HUDEP-2 (cell line): ENCODE data around the gene RXFP1.
A peak's percentile ranks its signal among the peaks of the same experiment; 100 is the strongest.

Experiments used
- DNase-seq, 76 experiments: peaks; one replicate each; lab custom pipeline; 2025; ENCODE audit not compliant: unreplicated experiment in 76 of 76; lab: John Stamatoyannopoulos, UW

The RXFP1 gene

DNA sequence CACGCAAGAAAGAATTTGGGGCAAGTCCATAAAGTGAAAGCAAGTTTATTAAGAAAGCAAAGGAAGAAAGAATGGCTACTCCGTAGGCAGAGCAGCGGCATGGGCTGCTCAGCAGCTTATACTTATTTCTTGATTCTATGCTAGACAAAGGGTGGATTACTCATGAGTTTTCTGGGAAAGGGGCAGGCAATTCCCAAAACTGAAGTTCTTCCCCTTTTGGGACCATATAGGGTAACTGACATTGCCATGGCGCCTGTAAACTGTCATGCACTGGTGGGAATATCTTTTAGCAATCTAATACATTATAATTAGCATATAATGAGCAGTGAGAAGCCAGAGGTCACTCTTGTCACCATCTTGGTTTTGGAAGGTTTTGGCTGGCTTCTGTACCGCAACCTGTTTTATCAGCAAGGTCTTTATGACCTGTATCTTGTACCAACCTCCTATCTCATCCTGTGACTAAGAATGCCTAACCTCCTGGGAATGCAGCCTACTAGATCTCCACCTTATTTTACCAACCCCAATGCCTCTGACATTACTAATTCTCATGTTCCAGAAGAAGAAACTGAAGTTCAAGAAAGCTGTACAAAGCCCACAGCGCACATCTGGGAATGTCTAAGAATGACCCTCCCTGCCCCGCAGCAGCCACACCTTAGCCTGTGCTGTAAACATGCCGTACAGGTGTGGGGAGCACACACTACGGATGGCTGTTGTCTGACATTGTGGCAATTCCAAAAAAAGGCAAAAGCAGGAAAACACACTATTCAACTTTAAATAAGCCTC, 18.6 kb downstream of the RXFP1 start:
- no peak for DNase-seq

DNA sequence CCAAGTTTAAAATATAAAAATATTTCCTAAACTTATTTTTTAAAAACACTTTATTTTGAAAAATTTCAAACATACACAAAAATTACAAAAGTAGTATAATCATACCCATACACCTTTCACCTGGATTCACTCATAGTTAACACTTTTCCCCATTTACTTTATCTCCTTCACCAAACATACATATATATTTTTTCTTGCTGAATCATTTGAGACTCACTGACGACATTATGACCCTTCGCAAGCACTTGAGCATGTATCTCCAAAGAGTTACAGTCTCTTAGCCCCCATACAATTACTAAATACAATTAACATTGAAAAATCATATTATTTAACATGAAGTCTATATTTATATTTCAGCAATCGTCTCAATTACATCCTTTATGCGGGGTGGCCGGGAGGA, 19.8 kb downstream of the RXFP1 start:
- no peak for DNase-seq

DNA sequence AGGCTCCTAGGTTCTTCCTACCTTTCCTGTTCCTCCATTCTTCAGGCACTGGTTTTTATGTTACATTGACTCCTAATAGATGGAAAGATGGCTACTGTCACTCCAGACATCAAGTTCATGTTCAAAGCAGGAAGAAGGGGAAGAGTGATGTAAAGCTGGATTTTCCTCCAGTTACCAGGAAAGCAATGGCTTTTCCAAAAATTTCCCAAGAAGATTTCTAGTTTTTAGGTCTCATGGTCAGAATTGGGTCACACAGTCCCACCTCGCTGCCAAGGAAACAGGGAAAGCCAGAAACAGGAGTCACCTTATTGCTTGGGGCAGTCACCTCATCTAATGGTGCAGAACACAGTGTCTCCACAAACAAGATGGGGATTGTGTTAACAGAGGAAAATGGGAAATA, 21.5 kb downstream of the RXFP1 start:
- DNase-seq, result no peak

DNA sequence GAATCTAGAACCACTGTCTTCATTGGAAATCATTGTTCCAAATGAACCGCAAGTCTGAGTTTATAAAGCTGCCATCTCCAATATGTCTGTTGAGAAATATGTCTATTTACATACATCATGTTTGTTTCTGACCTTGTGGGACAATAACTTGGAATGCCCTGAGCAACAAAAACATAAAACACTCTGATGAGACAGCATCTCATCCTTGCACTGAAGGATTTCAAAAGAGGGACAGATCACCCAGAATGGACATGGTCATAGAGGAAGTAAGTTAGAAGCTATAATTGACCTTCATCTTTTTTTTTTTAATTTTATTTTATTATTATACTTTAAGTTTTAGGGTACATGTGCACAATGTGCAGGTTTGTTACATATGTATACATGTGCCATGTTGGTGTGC, 22.5 kb downstream of the RXFP1 start:
- no peak for DNase-seq

DNA sequence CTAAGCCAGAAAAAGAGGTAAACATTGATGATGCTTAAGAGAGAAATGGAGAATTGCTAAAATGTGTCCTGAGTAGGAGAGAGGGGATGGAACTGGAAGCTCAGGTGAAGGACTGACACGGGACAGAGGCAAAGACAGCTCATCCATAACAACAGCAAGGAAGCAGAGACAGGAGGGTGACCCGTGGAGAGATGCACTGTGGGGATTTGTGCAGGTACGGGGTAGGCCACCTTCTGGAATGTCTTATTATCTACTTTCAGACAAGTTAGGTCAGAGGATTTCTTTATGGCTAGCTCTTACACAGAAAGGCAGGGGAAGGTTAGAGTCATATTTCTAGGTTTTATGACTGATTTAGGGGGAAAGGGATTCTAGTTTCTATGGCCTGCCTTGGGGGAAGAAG, 31.7 kb downstream of the RXFP1 start:
- DNase-seq, result no peak

DNA sequence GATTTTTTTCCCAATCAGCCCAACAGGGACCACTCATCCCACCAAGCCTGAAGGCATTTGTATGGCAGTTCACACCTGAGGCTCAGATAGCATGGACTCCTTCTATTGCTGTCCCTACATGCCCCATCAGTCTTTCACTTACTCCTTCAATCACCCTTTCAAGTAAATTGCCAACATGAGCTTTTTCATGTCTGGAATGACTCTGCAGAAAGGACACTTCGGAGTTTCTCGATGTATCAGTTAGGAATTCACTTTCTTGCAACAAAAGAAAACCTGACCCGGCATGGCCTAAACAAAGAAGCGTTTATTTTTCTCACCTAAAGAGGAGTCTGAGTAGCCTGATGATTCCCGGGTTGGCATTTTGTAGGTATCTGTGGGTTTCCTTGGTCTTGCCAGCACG, 38.6 kb downstream of the RXFP1 start:
- DNase-seq, result no peak

DNA sequence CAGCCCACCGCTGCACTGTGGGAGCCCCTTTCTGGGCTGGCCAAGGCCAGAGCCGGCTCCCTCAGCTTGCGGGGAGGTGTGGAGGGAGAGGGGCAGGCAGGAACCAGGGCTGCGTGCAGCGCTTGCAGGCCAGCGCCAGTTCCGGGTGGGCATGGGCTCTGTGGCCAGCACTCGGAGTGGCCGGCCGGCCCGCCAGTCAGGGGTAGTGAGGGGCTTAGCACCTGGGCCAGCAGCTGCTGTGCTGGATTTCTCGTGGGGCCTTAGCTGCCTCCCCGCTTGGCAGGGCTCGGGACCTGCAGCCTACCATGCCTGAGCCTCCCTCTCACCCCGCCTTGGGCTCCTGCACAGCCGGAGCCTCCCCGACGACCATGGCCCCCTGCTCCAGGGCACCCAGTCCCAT, 45.2 kb downstream of the RXFP1 start:
- no peak for DNase-seq

DNA sequence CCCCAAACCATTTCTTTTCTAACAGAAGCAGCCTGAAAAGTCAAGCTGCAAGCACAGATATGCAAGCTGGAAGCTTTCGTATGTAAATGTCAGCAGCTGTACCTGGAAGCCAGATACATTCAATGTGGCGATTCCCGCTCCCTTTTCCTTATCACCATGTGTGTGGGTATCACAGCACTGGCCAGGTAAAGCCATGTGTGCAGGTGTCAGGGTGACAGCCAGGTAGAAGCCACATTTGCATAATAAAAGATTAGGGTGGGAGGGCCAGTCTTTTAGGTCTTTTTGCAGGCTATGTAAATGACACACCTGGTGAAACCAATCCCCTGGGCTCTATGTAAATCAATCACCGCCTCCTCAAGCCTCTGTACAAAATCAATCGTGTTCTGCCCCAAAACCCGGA, 50.1 kb downstream of the RXFP1 start:
- no peak for DNase-seq

DNA sequence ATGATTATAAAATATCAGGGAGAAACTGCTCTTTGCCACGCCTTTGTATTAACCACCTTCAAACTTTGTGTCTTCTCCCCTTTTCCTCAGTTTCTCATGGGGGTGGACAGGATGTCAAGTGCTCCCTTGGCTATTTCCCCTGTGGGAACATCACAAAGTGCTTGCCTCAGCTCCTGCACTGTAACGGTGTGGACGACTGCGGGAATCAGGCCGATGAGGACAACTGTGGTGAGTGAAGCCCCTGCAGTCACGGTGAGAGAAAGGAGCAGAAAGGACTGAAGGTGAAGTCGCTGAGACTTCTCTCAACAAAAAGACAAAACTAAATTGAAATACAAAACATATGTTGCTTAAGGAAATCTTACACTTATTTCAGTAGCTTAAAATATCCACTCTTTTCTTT, 50.9 kb downstream of the RXFP1 start:
- no peak for DNase-seq

DNA sequence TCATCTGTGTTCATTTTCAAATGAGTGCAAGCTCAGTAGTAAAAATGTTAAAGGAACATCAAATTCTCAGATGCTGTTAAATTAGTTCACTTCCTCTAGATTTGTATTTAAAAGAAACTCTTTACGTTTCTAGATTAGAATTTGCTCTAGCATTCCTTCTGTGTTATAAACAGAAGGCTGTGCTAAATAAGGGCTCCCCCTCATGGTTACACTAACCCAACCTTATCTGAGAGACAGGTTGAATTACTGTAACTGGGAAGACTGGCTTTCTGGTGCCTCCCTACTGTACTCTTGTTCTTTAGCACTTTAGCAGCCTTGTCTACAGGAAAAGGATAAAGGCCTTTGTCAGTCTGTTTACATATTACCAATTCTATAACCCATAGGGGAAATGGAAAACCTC, 56.8 kb downstream of the RXFP1 start:
- DNase-seq, result peak in 4 of 76 experiments; percentile 2 to 14 (median 7)

DNA sequence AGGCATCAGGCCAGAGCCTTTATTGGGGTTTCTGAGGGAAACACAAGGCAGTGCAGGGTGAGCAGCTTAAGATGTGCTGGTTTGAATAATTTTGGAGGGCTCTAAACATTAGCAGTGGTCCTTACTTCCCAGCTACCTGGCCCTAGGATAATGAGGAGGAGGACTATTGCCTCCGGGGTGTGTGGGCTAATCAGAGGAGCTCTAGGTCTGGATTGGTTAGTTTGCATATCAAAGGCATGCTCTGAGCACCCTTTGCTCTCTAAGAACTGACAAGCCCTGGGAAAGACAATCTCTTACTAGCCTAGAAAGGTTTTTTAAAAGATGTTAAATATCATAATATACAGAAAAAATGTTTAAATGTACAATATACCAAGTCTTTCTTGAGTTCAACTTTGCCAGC, 58.4 kb downstream of the RXFP1 start:
- DNase-seq, result no peak

DNA sequence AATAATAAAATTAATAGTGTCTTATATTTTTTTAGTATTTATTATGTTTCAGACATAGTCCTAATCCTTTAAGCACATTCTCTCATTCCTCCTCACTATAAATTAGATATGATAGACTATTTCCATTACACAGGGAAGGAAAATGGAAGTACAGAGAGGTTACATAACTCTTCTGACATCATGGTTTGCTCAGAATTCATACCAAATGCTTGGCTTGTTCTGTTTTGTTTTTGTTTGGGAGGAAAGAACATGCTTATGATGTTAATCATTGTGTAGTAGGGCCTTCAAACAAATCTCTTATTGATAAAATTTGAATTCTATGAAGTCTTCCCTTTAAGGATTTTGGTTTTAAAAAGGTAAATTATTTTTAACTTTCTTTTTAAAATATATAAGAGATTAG, 59.5 kb downstream of the RXFP1 start:
- no peak for DNase-seq

DNA sequence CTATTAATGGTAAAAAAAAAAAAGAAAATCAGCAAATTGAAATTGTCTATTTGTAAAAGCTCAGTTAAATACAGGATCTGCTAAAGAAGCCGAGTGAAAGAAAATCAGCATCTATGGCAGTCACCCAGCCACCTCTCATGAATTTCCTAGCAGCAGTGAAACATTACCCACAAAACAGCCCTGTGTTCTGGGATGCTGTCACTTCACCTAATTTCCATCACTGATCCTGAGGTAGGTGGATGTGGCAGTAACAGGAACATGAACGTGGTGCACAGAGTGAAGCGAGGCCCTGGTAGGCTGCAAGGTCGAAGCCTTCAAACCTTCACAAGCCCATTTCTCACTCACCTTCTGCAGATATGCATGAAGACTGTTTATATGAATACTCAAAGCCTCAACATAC, 65.2 kb downstream of the RXFP1 start:
- DNase-seq, result no peak

DNA sequence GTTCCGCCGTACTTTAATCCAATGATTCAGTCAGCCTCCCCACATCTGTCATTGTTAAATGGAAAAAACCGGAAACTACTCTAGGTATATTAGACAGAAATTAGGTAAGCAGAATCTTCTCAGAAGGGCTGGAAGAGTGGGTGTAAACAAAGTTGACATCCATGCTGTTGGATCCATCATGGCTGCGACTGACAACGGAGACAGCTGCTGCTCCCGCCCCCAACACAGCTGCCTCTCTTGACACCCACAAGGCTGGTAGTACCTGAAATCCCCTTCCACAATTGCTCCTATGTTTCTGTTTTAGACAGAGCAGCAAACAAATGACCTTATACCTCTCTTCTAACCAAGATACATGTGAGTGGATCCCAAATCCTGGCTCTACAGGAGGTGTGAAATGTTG, 66.6 kb downstream of the RXFP1 start:
- DNase-seq, result no peak

DNA sequence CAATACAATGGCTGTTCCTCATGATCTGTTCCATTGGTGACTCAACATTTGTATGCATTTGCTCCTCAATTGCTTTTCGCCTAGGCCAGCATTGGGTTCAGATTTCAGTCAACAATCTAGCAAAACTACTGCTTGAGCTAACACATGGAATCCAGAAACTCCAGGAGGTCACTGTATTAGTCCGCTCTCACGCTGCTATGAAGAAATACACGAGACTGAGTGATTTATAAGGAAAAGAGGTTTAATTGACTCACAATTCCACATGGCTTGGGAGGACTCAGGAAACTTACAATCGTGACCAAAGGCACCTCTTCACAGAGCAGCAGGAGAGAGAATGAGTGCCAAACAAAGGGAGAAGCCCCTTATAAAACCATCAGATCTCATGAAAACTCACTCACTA, 67.1 kb downstream of the RXFP1 start:
- DNase-seq, result no peak

DNA sequence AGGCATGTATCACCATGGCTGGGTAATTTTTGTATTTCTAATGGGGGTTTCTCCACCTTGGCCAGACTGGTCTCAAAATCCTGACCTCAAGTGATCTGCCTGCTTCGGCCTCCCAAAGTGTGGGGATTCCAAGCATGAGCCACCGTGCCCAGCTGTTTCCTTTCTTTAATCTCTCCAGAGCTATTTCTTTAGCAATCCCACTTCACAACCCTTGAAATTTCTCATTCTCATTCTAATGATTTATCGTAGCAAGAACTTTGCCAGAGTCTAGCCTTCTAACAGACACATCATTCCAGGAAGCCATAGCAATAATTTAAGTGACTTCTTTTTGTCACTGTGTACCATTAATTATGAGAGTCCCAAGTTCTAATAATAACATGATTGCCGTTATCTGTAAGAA, 68.6 kb downstream of the RXFP1 start:
- no peak for DNase-seq

DNA sequence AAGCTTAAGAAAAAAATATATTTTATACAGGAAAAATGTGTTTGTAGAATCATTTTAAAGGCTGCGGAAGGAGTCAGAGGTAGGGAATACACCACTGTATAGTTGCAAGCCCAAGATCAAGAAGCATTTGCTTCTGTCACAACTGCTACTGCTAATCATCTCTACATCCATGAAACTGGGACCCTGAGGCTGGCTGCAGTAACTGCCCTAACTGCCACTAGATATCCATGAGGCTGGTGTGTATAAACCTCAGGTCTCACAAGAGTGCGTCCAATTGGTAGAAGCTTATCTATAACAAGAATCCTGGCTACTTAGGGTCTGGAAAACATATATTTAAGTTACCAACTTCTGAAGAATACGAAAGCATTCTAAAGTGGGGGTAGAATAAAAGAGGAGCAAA, 69.1 kb downstream of the RXFP1 start:
- DNase-seq, result no peak

DNA sequence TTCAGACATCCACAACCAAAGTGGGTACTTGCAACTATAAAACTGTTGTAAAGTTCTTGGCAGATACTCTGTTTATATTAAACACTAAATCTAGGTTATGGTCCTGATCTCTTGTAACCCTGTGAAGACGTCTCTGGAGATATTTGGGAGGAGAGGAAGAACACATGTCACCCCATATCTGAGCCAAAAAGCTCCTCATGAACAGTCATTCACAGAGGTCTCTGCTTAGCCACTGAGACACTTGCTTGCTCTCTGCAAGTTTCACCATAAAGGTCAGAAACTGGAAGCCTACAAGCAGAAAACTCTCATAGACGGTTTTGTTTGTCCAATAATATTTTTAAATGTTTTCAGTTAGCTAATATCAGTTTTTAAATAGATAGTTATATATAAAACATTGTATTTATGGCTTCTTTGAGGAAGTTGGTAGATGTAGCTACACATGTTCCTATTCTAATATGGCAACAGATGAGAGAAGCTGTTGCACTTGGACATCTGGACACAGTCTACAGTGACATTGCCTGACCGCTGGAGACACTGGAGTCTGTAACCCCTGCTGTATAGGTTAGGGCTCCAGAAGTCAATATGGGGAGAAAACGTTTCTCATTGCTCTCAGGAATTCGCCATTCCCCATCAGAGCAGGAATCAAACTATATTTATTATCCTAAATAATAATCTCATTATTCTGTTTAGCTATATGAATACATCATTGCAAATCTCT, 76.4 kb downstream of the RXFP1 start:
- no peak for DNase-seq

DNA sequence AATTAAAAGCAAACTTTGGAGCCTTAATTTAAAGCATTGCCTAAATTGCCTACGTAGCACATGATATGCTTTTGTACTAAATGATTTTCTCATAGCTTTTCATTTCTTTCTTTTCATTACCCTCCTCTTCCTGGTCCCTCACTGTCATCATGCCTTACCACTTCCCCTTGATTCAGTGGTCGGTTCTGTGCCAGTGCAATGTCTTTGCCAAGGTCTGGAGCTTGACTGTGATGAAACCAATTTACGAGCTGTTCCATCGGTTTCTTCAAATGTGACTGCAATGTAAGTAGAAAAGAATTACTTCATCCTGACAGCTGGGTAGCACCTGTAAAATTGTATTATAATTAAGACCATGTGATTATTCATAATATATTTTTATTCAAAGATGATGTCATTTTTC, 77.5 kb downstream of the RXFP1 start:
- DNase-seq, result no peak

DNA sequence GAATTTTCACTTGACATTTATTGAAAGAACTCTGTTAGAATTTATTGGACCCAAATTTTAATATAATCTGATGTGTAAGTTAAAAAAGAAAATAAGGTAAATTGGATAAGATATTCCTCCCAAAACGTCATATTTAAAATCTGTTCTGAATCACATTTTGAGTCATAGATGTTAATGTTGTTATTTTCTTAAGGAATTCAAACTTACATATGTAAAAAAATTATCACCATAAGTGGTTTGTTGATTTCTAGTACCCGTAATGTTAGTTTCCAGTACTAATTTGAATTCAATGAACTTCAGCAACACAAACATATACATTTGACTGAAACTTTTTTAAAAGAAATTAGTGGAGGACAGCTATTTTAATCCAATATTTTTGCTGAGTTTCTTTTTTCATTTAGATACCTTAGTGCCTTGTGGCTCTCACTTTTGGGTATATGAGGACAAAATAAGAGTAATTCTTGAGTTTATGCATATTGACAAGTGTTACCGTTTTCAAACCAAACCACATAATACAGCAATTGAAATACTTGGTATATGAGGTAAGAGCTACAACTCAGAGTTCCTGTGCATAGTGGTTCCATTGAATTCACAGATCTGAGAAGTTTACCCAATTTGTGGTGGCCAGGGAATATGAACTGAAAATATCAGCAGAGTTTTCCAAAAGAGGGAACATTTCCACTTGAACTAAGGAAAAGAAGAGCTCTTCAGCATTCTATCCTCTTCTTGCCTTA, 78.2 kb downstream of the RXFP1 start:
- no peak for DNase-seq

DNA sequence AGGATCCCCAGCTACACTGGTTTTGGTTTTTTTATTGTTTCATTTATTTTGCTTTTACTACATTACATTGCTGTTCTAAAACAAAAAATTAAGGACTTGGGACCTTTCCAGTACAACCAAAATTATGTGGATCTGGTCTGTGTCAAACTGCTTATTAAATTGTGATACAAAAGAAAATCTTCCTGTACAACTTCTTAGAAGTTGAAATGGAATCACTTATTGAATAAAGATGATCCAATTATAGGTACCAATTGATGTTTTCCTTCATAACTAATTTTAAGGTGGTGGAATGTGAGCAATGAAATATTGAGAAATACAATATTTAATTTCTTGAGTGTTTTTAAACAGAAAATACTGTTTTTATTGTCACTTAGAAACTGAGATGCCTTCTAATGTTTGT, 82.7 kb downstream of the RXFP1 start:
- DNase-seq, result no peak

DNA sequence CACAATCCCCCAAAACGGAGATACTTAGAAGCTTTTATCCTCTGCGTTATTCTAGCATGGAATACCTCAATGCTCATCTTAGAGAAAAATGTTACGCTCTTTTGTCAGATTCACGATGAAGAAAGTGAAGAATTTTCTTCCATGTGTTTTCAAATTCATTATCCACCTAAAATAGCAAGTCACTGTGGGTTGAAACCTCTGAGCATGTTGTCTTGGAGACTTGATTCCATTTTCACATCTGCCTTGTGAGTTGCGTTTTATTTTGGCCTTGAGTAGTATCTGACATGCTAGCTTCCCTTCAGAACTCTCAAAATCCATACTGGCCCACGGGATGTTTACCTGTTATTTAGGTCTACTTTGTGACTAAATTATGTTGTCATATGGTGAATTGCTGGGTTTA, 83.7 kb downstream of the RXFP1 start:
- no peak for DNase-seq
